HG02885 (cell line): ENCODE data around the gene TMEM271.

ENCODE experiments used
- ATAC-seq: cut with Tn5 transposase; IDR thresholded peaks from one replicate; pipeline ENCODE4 v1.9.1; 2021; ENCODE audit warnings: mild to moderate bottlenecking; ENCODE audit not compliant: unreplicated experiment, poor library complexity

Gene TMEM271

GRCh38 chr4:536351-536972 lies 39.6 kb downstream of the TMEM271 start:
- no peak for ATAC-seq

GRCh38 chr4:535924-536281 lies 40.2 kb downstream of the TMEM271 start:
- ATAC-seq: no peak

- no peak for ATAC-seq
Measured at GRCh38 chr4:535181-535923, 40.7 kb downstream of the TMEM271 start.

GRCh38 chr4:534576-535151 lies 41.4 kb downstream of the TMEM271 start:
- ATAC-seq: no peak

- no peak for ATAC-seq
Measured at GRCh38 chr4:534101-534575, 42.0 kb downstream of the TMEM271 start.

GRCh38 chr4:533318-534100 lies 42.6 kb downstream of the TMEM271 start:
- ATAC-seq: no peak

- no peak for ATAC-seq
Measured at GRCh38 chr4:532588-533317, 43.3 kb downstream of the TMEM271 start.

GRCh38 chr4:531721-532565 lies 44.2 kb downstream of the TMEM271 start:
- no peak for ATAC-seq

GRCh38 chr4:531076-531475 lies 45.0 kb downstream of the TMEM271 start:
- ATAC-seq: no peak

- ATAC-seq: no peak
Measured at GRCh38 chr4:530017-530781, 45.9 kb downstream of the TMEM271 start.

- ATAC-seq: no peak
Measured at GRCh38 chr4:529563-529962, 46.5 kb downstream of the TMEM271 start.

GRCh38 chr4:528835-529234 lies 47.3 kb downstream of the TMEM271 start:
- ATAC-seq: no peak

GRCh38 chr4:528296-528695 lies 47.8 kb downstream of the TMEM271 start:
- no peak for ATAC-seq

- ATAC-seq: no peak
Measured at GRCh38 chr4:526971-527460, 49.1 kb downstream of the TMEM271 start.

- ATAC-seq: no peak
Measured at GRCh38 chr4:526189-526909, 49.7 kb downstream of the TMEM271 start.

GRCh38 chr4:525660-526059 lies 50.4 kb downstream of the TMEM271 start:
- no peak for ATAC-seq

GRCh38 chr4:524196-524595 lies 51.9 kb downstream of the TMEM271 start:
- ATAC-seq: no peak
